Epithelial cell of esophagus (primary cell): Measurements from ENCODE around the gene MYLK2.
A peak's percentile ranks its signal among the peaks of the same experiment; 100 is the strongest.

Source experiments
- DNase-seq: peaks from one replicate; pipeline ENCODE4 v3.0.0; 2010; ENCODE audit warnings: low read depth
- H3K4me3 ChIP-seq: 2 replicates; pipeline ENCODE4 v1.5.1; 2011; ENCODE audit warnings: mild to moderate bottlenecking, low read length, control low read depth
- CTCF ChIP-seq: IDR thresholded peaks from 2 replicates; pipeline ENCODE4 v1.5.1; 2011; ENCODE audit warnings: low read depth, mild to moderate bottlenecking, low read length, control low read depth, inconsistent platforms; ENCODE audit not compliant: insufficient read depth; ENCODE audit errors: missing control alignments

Gene MYLK2

GRCh38 chr20:31866221-31866620 is 47.1 kb downstream of the MYLK2 start:
- TF ChIP-seq CTCF = no peak
- DNase-seq = no peak

GRCh38 chr20:31868853-31869672 is 49.9 kb downstream of the MYLK2 start:
- no peak for TF ChIP-seq CTCF
- DNase-seq = no peak
- H3K4me3 ChIP-seq = no peak overlapping the region

More at GRCh38 chr20:31866221-31866620, 47.1 kb downstream of the MYLK2 start:
- no peak overlapping the region for H3K4me3 ChIP-seq

GRCh38 chr20:31869673-31869941 is 50.5 kb downstream of the MYLK2 start:
- peak overlapping the region; percentile 27 for H3K4me3 ChIP-seq
- no peak for DNase-seq
- TF ChIP-seq CTCF = no peak

GRCh38 chr20:31869942-31870725 is 51.0 kb downstream of the MYLK2 start, which contains the start of the genes DUSP15 and TTLL9:
DUSP15 (minus strand) TSS chr20:31870527; CDS start chr20:31870337, 190 bp downstream.
TTLL9 (plus strand) TSS chr20:31870634; CDS start chr20:31871127, 493 bp downstream.
- no peak for DNase-seq
- no peak for TF ChIP-seq CTCF
- peak within 1 kb of the TSS; percentile 27 for H3K4me3 ChIP-seq

GRCh38 chr20:31870726-31871617 is 51.8 kb downstream of the MYLK2 start:
- TF ChIP-seq CTCF = no peak

GRCh38 chr20:31871618-31871954 is 52.4 kb downstream of the MYLK2 start:
- TF ChIP-seq CTCF = no peak
- no peak for DNase-seq
- H3K4me3 ChIP-seq = no peak overlapping the region

More at GRCh38 chr20:31870726-31871617, 51.8 kb downstream of the MYLK2 start:
- H3K4me3 ChIP-seq = no peak overlapping the region
- no peak for DNase-seq
